Measurements from ENCODE around the gene TM4SF18. TPM values are rescaled to one million over a fixed set of nuclear protein-coding genes. Genes with fewer than 3 reads are reported as not detected.

Gene TM4SF18
- polyA plus RNA-seq, 1 experiment, result 0.11 TPM

DNA sequence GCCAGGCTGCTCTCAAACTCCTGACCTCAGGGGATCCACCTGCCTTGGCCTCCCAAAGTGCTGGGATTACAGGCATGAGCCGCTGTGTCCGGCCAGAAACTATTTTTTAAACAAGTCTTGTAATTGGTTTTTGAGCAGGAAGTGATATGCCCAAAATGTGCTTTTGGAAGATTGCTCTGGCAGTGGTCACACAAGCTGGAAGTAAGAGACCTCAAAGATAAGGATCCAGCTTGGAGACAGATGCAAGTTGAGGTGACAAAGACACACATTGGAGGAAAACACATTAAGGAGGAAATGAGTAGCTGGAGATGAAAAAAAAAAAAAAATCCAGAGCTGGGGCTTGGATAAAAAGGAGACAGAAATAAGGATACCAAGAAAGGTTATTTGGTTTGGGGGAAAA, 6.3 kb downstream of the TM4SF18 start:
- POLR2A ChIA-PET, result no interaction called here

DNA sequence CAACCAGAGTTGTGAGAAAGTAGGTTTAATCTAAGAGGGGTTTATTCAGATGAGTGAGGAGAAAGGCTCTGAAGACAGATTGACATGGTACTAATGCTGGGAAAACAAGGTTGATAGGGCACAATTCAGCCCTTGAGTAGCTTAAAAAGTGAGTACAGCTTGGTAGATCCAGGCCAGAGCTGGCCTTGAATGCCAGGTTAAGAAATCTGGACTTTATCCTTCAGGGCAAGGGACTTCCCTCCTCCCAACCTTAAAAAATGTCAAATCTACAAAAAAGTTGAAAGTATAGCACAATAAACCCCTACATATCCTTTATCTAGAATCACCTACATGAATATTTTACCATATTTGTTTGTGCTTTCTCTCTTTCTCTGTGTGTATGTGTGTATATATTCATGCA, 7.9 kb downstream of the TM4SF18 start:
- no peaks in the 10 kb centered on the region for H3K36me3 ChIP-seq (ENCODE audit: control insufficient read depth, insufficient read depth, low read length)
- no peak for DNase-seq (ENCODE audit: low read depth)
- H3K4me3 ChIP-seq (ENCODE audit: low read depth, low read length), result no peak overlapping the region
- CTCF ChIA-PET, result interaction anchor here (0.6 to 1.7 kb wide), 4 partner anchors 8 to 257 kb away, joined by 3 to 9 read pairs (median 4); partner anchors contain the start of gene TM4SF18
- TF ChIP-seq, protein P1, sequence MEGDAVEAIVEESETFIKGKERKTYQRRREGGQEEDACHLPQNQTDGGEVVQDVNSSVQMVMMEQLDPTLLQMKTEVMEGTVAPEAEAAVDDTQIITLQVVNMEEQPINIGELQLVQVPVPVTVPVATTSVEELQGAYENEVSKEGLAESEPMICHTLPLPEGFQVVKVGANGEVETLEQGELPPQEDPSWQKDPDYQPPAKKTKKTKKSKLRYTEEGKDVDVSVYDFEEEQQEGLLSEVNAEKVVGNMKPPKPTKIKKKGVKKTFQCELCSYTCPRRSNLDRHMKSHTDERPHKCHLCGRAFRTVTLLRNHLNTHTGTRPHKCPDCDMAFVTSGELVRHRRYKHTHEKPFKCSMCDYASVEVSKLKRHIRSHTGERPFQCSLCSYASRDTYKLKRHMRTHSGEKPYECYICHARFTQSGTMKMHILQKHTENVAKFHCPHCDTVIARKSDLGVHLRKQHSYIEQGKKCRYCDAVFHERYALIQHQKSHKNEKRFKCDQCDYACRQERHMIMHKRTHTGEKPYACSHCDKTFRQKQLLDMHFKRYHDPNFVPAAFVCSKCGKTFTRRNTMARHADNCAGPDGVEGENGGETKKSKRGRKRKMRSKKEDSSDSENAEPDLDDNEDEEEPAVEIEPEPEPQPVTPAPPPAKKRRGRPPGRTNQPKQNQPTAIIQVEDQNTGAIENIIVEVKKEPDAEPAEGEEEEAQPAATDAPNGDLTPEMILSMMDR (IDR thresholded peaks at IDR 0.05; ENCODE audit: insufficient read depth, low read depth, low read length), result no peak
- no peaks in the 10 kb centered on the region for H3K27me3 ChIP-seq (ENCODE audit: control insufficient read depth, insufficient read depth, low read length)
- POLR2A ChIA-PET, result no interaction called here

More for the DNA sequence above, 6.3 kb downstream of the TM4SF18 start:
- no peaks in the 10 kb centered on the region for H3K36me3 ChIP-seq (ENCODE audit: control insufficient read depth, insufficient read depth, low read length)
- H3K27me3 ChIP-seq (ENCODE audit: control insufficient read depth, insufficient read depth, low read length), result no peaks in the 10 kb centered on the region
- TF ChIP-seq, protein P1 (IDR thresholded peaks at IDR 0.05; ENCODE audit: insufficient read depth, low read depth, low read length), result no peak
- no peak overlapping the region for H3K4me3 ChIP-seq (ENCODE audit: low read depth, low read length)
- no peak for DNase-seq (ENCODE audit: low read depth)
- CTCF ChIA-PET, result interaction anchor here (0.8 to 1.9 kb wide), 3 partner anchors 13 to 154 kb away, joined by 3 to 5 read pairs (median 4); no protein-coding TSS in a partner anchor

DNA sequence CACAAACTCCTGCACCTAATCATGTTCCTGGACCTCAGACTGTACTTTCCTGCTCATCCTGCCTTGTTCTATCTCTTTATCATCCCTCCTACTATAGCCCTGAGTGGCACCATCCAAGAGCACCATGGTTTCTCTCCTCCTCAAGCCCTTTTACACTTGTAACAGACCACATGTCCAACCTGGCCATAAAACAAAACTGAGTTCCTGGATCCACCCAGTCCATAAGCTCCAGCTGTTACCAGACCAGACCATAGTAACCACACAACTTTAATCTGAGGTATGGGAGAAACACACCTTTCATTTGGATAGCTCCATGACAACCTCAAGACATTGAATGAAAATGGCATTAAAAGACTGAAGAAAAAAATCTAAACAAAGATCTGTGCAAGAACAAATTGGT, 9.1 kb downstream of the TM4SF18 start:
- CTCF ChIA-PET, result interaction anchor here (0.6 to 1.8 kb wide), 3 partner anchors 9 to 204 kb away, joined by 3 to 9 read pairs (median 4); no protein-coding TSS in a partner anchor
- no peak for DNase-seq (ENCODE audit: low read depth)
- H3K4me3 ChIP-seq (ENCODE audit: low read depth, low read length), result no peak overlapping the region
- no peaks in the 10 kb centered on the region for H3K36me3 ChIP-seq (ENCODE audit: control insufficient read depth, insufficient read depth, low read length)
- H3K27me3 ChIP-seq (ENCODE audit: control insufficient read depth, insufficient read depth, low read length), result no peaks in the 10 kb centered on the region
- POLR2A ChIA-PET, result no interaction called here
- TF ChIP-seq, protein P1 (IDR thresholded peaks at IDR 0.05; ENCODE audit: insufficient read depth, low read depth, low read length), result no peak

DNA sequence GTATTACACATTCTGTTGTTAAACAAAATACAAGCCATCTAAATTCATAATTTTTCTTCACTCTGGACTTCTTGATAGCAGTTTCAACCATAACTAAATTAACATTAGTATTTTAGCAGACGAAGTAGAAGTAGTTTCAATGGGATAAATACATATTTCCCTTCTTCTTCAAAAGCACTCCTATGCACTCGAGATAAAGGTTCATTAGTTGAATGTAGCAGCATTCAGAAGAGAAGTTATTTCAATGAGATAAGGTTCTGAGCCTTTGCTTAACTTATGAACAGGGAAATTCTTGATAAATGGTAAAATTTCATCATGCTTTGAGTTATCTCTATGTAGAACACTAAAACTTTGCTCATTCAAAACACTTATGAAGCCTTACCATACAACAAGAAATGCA, 11.8 kb downstream of the TM4SF18 start:
- no peaks in the 10 kb centered on the region for H3K27me3 ChIP-seq (ENCODE audit: control insufficient read depth, insufficient read depth, low read length)
- CTCF ChIA-PET, result no interaction called here
- H3K36me3 ChIP-seq (ENCODE audit: control insufficient read depth, insufficient read depth, low read length), result no peaks in the 10 kb centered on the region
- H3K4me3 ChIP-seq (ENCODE audit: low read depth, low read length), result no peak overlapping the region
- TF ChIP-seq, protein P1 (IDR thresholded peaks at IDR 0.05; ENCODE audit: insufficient read depth, low read depth, low read length), result no peak
- POLR2A ChIA-PET, result no interaction called here
- DNase-seq (ENCODE audit: low read depth), result no peak

DNA sequence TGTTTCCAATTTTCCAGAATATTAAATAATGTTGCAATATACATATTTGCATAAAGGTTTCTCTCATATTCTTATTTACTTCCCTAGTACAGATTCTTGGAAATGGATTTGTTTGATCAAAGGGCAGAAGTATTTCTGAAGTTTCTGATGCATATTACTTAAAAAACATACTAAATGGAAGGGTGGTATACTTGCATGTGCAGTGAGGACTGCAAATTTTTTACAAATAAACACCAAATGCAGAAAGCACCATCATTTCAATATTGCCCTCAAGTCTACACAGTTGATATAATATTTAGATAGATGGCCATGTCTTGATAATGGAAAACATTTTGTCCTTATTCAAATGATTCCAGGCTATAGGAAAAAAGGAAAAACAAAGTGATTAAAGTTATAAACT, 12.3 kb downstream of the TM4SF18 start:
- CTCF ChIA-PET, result no interaction called here

More for the DNA sequence above, 12.3 kb downstream of the TM4SF18 start:
- Histone ChIP-seq H3K27me3 (ENCODE audit: control insufficient read depth, insufficient read depth, low read length) (no peaks in the 10 kb centered on the region), H3K4me3 (ENCODE audit: low read depth, low read length) (no peak overlapping the region), H3K36me3 (ENCODE audit: control insufficient read depth, insufficient read depth, low read length) (no peaks in the 10 kb centered on the region)
- POLR2A ChIA-PET, result no interaction called here
- TF ChIP-seq, protein P1 (IDR thresholded peaks at IDR 0.05; ENCODE audit: insufficient read depth, low read depth, low read length), result no peak
- DNase-seq (ENCODE audit: low read depth), result no peak

All from BJ (cell line).